T47D (cell line): ENCODE measurements around the gene NF1.

Experiments used
- DNase-seq, 2 experiments: peaks; one replicate each; pipeline versions ENCODE4 v3.0.0 to v3.0.0-alpha.2; 2011 to 2012; ENCODE audit warnings: low read depth in 1 of 2, low spot score in 1 of 2
- JUND ChIP-seq: IDR thresholded peaks from 2 replicates; pipeline ENCODE4 v1.6.1; 2012; ENCODE audit warnings: low read depth
- in situ Hi-C: cut with HindIII; loops from 2 replicates; pipeline ENCODE4 v1.10.0; 2016; ENCODE audit warnings: low sequenced_read_pairs, low pct_unique_long_range_greater_than_20kb

The NF1 gene

DNA sequence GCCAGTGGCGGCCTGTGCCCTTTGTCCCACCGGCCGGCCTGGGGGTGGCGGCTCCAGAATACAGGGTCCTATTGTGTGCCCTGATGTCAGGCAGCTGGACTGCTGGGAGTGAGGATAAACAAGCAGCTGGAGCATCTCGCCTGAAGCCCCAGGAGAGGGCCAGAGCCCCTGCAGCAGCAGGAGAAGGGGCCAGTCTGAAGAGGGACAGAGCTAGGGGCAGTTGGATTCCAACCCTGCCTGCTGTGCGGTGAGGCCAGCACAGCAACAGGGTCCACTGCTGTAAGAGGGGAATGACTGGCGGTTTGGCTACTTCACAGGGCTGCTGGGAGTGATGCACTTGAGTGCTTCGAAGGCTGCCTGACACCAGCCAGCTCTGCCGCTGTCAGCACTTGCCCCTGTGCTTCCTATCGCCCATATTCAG lies 321.7 kb downstream of the NF1 start:
- in situ Hi-C loops = no loop called here

DNA sequence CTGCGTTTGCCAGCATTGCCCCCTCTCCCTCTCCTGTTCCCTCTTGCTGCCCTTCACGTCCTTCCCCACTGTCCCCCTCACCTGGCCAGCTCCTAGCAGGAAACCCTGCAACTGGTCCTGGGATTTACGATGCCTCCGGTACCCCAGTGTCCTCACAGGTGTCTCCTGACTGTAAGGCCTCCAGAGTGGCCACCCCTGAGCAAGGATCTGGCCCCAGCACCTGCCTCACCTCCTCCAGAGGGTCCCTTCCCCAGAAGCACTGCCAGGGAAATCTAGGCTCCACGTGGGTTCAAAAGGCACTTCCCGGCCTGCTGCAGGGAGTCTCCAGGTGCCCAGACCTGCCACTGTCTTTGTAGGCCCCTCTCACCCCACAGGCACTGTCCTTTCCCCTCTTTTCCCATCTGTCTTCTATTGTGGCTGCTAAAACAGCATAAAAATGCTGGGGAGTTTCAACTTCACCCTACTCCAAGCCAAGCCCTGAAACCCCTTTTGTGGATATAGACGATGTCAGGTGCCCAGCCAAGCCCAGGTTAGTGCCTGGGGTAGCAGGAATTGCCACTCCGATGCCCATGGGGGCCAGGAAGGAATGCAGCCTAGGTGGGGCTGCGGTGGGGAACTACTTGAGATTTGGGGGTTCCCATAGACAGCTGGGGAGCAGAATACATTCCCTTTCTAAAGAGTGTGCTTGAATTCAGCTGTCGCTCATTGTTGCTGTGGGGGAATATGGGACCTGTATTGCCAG lies 322.4 kb downstream of the NF1 start:
- in situ Hi-C loops = no loop called here

More for the DNA sequence above, 321.7 kb downstream of the NF1 start:
- DNase-seq = no peak
- no peak for TF ChIP-seq JUND

DNA sequence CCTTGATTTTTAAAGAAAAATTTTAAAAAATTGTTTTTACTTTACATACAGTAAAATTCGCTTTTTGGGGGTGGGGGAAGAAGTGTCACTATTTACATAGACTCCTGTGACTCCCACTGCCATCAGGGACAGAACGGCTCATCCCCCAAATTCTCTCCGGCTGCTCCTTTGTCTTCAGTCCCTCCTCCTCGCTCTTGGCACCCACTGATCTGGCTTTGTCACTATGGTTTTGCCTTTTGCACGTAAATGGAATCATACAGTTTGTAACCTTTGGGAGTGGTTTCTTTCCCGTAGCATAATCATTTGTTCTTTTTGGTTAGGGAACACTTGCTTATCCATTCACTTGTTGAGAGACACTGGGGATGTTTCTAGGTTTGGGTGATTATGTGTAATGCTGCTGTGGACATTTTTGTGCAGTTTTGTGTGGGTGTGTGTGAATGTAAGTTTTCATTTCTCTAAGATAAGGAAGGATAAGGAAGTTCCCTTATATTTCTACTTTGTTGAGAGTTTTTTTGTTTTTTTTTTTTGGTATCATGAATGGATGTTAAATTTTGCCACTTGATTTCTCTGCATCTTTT lies 324.1 kb downstream of the NF1 start:
- no peak for TF ChIP-seq JUND
- in situ Hi-C loops = no loop called here
- no peak for DNase-seq

More for the DNA sequence above, 322.4 kb downstream of the NF1 start:
- no peak for TF ChIP-seq JUND
- DNase-seq = no peak

DNA sequence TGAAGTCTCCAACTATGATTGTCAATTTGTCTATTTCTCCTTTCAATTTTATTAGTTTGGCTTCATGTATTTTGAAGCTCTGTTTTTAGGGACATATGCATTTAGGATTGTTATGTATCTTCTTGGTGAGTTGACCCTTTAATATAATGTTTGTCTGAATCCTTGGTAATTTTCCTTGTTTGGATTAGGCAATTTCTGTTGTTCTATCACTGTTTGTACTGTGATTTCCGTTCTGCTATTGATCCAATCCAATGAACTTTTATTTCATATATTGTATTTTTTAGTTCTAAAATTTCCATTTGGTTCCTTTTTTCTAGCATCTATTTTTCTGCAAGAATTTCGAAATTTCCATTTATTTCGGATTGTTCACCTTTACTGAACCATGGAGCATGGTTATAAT lies 327.7 kb downstream of the NF1 start:
- TF ChIP-seq JUND = no peak
- in situ Hi-C loops = no loop called here

DNA sequence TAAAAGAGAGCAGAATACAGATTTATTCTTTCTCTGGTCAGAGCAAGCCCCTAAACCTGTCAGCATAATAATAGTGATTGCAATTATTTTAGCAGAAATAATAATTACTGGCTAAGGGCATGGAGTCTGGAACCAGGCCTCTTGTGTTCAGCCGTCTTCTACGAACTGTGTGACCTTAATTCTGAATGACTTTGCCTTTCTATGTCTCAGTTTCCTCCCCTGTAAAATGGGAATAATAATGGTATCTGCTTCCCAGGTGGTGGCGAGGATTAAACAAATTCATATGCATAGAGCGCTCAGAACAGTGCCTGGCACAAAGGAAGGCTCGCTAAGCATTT lies 330.1 kb downstream of the NF1 start:
- TF ChIP-seq JUND = no peak
- DNase-seq = no peak
- in situ Hi-C loops = no loop called here

More for the DNA sequence above, 327.7 kb downstream of the NF1 start:
- DNase-seq = no peak

DNA sequence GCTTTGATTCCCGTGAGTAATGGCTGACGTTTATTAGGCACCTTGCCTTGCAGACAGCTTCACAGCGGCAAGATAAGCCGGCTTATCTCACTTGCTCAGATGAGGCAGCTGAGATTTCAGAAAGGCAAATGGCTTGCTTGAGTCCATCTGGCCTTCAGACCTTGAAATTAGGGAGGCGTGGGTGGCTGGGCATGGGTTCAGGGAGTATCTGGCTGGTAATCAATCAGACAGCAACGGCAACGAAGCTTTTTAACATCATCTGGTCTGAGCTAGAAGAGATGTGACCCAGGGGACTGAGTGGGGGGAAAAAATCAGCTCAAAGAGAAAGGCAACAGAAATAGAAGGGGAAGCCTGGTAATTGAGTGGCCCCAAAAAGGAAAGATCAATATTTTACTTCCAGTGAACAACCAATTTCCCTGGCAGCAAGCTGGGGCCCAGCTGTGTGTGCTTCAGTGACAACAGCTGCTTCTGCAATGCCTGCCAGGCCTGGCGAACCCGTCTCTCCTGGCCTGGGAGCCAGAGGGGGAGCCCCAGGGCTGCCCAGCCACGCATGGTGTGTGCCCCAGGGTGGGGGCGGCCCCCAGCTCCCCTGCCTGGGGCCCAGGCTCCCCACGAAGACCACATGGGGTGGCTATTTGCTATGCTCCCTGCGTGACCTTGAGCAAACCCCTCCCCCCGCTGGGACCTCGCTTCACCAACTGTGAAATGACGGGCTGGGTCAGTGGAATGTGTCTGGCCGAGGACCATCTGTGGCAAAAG lies 330.7 kb downstream of the NF1 start:
- DNase-seq = no peak
- TF ChIP-seq JUND = no peak
- in situ Hi-C loops = no loop called here
